ENCODE measurements around the gene FZD4. TPM values are rescaled to one million over a fixed set of nuclear protein-coding genes. Genes with fewer than 3 reads are reported as not detected.

The FZD4 gene
- total RNA-seq, 2 donors from 2014 or later = 34.3 to 38.3 TPM

GRCh38 chr11:86934926-86935579, 20.1 kb downstream of the FZD4 start:
- peaks cover 8% of the 10 kb centered on the region for H3K4me1 ChIP-seq (replicated peaks)
- no peaks in the 10 kb centered on the region for H3K36me3 ChIP-seq
- no peaks in the 10 kb centered on the region for H3K9me3 ChIP-seq
- TF ChIP-seq POLR2A (IDR thresholded peaks at IDR 0.05) (no peak), POLR2AphosphoS5 (IDR thresholded peaks at IDR 0.05) (peak; percentile 51)
- intact Hi-C loops (cut with DNase I) = loop anchor here (10.0 kb wide), 1 partner anchor 490 kb away; no protein-coding TSS in a partner anchor
- 22% methylated on average over 3 of the region's 3 CpGs for WGBS
- peak overlapping the region in 1 of 2 donors; percentile 31 for H3K27ac ChIP-seq
- no peaks in the 10 kb centered on the region for H3K27me3 ChIP-seq (replicated peaks; ENCODE audit: insufficient read depth)
- peak; percentile 27 for DNase-seq (ENCODE audit: low spot score)
- H3K4me3 ChIP-seq = no peak overlapping the region

GRCh38 chr11:86934582-86934900, 20.7 kb downstream of the FZD4 start:
- Histone ChIP-seq H3K27me3 (replicated peaks; ENCODE audit: insufficient read depth) (no peaks in the 10 kb centered on the region), H3K4me3 (no peak overlapping the region), H3K4me1 (replicated peaks) (peaks cover 8% of the 10 kb centered on the region), H3K9me3 (no peaks in the 10 kb centered on the region), H3K36me3 (no peaks in the 10 kb centered on the region), H3K27ac (peak overlapping the region in 1 of 2 donors; percentile 31)
- intact Hi-C loops (cut with DNase I) = loop anchor here (10.0 kb wide), 1 partner anchor 490 kb away; no protein-coding TSS in a partner anchor
- DNase-seq (ENCODE audit: low spot score) = no peak
- no peak for TF ChIP-seq POLR2A (IDR thresholded peaks at IDR 0.05)
- TF ChIP-seq POLR2AphosphoS5 (IDR thresholded peaks at IDR 0.05) = no peak
- TF ChIP-seq CTCF (IDR thresholded peaks at IDR 0.05) = no peak

- Histone ChIP-seq H3K4me3 (no peak overlapping the region), H3K4me1 (replicated peaks) (peaks cover 8% of the 10 kb centered on the region), H3K27me3 (replicated peaks; ENCODE audit: insufficient read depth) (no peaks in the 10 kb centered on the region), H3K27ac (peak overlapping the region; percentile 13 to 31), H3K36me3 (no peaks in the 10 kb centered on the region), H3K9me3 (no peaks in the 10 kb centered on the region)
- DNase-seq (ENCODE audit: low spot score) = no peak
- intact Hi-C loops (cut with DNase I) = loop anchor here (10.0 kb wide), 1 partner anchor 491 kb away; no protein-coding TSS in a partner anchor
- 21% methylated on average over 7 of the region's 7 CpGs for WGBS
- TF ChIP-seq POLR2A (IDR thresholded peaks at IDR 0.05) (no peak), CTCF (IDR thresholded peaks at IDR 0.05) (no peak), POLR2AphosphoS5 (IDR thresholded peaks at IDR 0.05) (no peak)
These were observed 21.2 kb downstream of the FZD4 start for GRCh38 chr11:86933891-86934581.

GRCh38 chr11:86932924-86933875, 22.0 kb downstream of the FZD4 start:
- H3K27ac ChIP-seq = no peak overlapping the region
- H3K4me1 ChIP-seq (replicated peaks) = peaks cover 8% of the 10 kb centered on the region
- H3K9me3 ChIP-seq = no peaks in the 10 kb centered on the region
- WGBS = 66% methylated on average over 11 of the region's 11 CpGs
- no peaks in the 10 kb centered on the region for H3K27me3 ChIP-seq (replicated peaks; ENCODE audit: insufficient read depth)
- no peak for DNase-seq (ENCODE audit: low spot score)
- intact Hi-C loops (cut with DNase I) = loop anchor here (10.0 kb wide), 1 partner anchor 492 kb away; no protein-coding TSS in a partner anchor
- H3K36me3 ChIP-seq = no peaks in the 10 kb centered on the region
- H3K4me3 ChIP-seq = no peak overlapping the region
- TF ChIP-seq POLR2A (IDR thresholded peaks at IDR 0.05) (no peak), POLR2AphosphoS5 (IDR thresholded peaks at IDR 0.05) (no peak), CTCF (IDR thresholded peaks at IDR 0.05) (no peak)

GRCh38 chr11:86932259-86932585, 23.0 kb downstream of the FZD4 start:
- no peaks in the 10 kb centered on the region for H3K9me3 ChIP-seq
- no peak overlapping the region for H3K27ac ChIP-seq
- H3K36me3 ChIP-seq = no peaks in the 10 kb centered on the region
- no peak for DNase-seq (ENCODE audit: low spot score)
- 50% methylated on average over 1 of the region's 1 CpG for WGBS
- intact Hi-C loops (cut with DNase I) = loop anchor here (10.0 kb wide), 1 partner anchor 493 kb away; no protein-coding TSS in a partner anchor
- H3K27me3 ChIP-seq (replicated peaks; ENCODE audit: insufficient read depth) = no peaks in the 10 kb centered on the region
- TF ChIP-seq CTCF (IDR thresholded peaks at IDR 0.05) (no peak), POLR2A (IDR thresholded peaks at IDR 0.05) (no peak), POLR2AphosphoS5 (IDR thresholded peaks at IDR 0.05) (no peak)
- no peak overlapping the region for H3K4me3 ChIP-seq
- peaks cover 8% of the 10 kb centered on the region for H3K4me1 ChIP-seq (replicated peaks)

Measured in prostate gland (tissue), 2 donors.